HepG2 (cell line): ENCODE measurements around the gene SPACA4. TPM values are rescaled to one million over a fixed set of nuclear protein-coding genes. Genes with fewer than 3 reads are reported as not detected.

Experiments used
- ATAC-seq: fragments of 200-7000 bp; cut with Tn5 transposase; 3 replicates; pipeline ENCODE4 v1.9.1; 2020; ENCODE audit warnings: mild to moderate bottlenecking, moderate library complexity
- BruUV-seq: library from RNA; stranded (reverse); fragments of 400-500 nt; replicated peaks from 2 replicates; lab custom pipeline; 2021; lab: Mats Ljungman, UMichigan
- CTCF ChIA-PET: fragments of 300-600 bp; formaldehyde crosslinking; extraction: SDS; loops from one replicate; lab custom pipeline; 2021; ENCODE audit warnings: low total read pairs, inconsistent platforms, low intra/inter-chr PET ratio; lab: Yijun Ruan, JAX
- POLR2A ChIA-PET: fragments of 350-600 bp; sonication (Branson Sonifier 250); formaldehyde crosslinking; loops from one replicate; lab custom pipeline; 2020; ENCODE audit warnings: antibody characterized with exemption, inconsistent platforms; lab: Yijun Ruan, JAX
- DNase-seq: peaks from one replicate; pipeline ENCODE4 v3.0.0-alpha.2; 2015; ENCODE audit warnings: low spot score
- FAIRE-seq: peaks from 3 replicates; lab custom pipeline; 2011; peaks lifted over from hg19 to GRCh38; lab: Jason Lieb, UNC
- H2AFZ ChIP-seq: one replicate; pipeline ENCODE4 v1.6.1; 2011; ENCODE audit warnings: low read length, inconsistent platforms
- H3K27ac ChIP-seq: fragments of 300-600 bp; 3 replicates; pipeline ENCODE4 v1.8.0; 2011; ENCODE audit warnings: mixed run types, mild to moderate bottlenecking, mixed read lengths, low read length, inconsistent platforms; ENCODE audit not compliant: insufficient read depth; ENCODE audit errors: extremely low read length
- H3K27me3 ChIP-seq, 2 experiments: fragments of 200-600 bp in 1 of 2; 2 replicates in 1 of 2; 3 replicates in 1 of 2; pipeline versions ENCODE4 v1.6.0 to v1.8.0; 2011; ENCODE audit warnings: low read length in 2 of 2, mild to moderate bottlenecking in 2 of 2, moderate library complexity in 2 of 2, inconsistent platforms in 1 of 2; ENCODE audit not compliant: insufficient read depth in 2 of 2, control insufficient read depth in 1 of 2
- H3K36me3 ChIP-seq, 2 experiments: fragments of 200-600 bp in 1 of 2; replicated peaks in 1 of 2; 2 replicates in 1 of 2; 3 replicates in 1 of 2; pipeline versions ENCODE4 v1.5.1 to v1.8.0; 2011; ENCODE audit warnings: low read length in 2 of 2, inconsistent platforms in 1 of 2; ENCODE audit not compliant: insufficient read depth in 2 of 2, control insufficient read depth in 1 of 2
- H3K4me1 ChIP-seq: 2 replicates; pipeline ENCODE4 v1.5.1; 2012; ENCODE audit warnings: low read length, inconsistent platforms; ENCODE audit not compliant: insufficient read depth
- H3K4me2 ChIP-seq: 2 replicates; pipeline ENCODE4 v1.6.0; 2011; ENCODE audit warnings: low read depth, low read length, inconsistent platforms
- H3K4me3 ChIP-seq, 3 experiments: fragments of 200-600 bp in 1 of 3; sonication (generic), shearing (Covaris generic) in 1 of 3; replicated peaks in 1 of 3; 2 replicates each; pipeline ENCODE4 v1.5.1; 2011 to 2016; ENCODE audit warnings: low read length in 3 of 3, inconsistent platforms in 2 of 3, low read depth in 2 of 3, mild to moderate bottlenecking in 2 of 3, control low read depth in 1 of 3, mixed read lengths in 1 of 3; ENCODE audit not compliant: insufficient read depth in 1 of 3
- H3K79me2 ChIP-seq: one replicate; pipeline ENCODE4 v1.6.1; 2011; ENCODE audit warnings: low read length, inconsistent platforms; ENCODE audit not compliant: insufficient read depth
- H3K9ac ChIP-seq: 2 replicates; pipeline ENCODE4 v1.6.0; 2011; ENCODE audit warnings: mild to moderate bottlenecking, low read depth, low read length, inconsistent platforms; ENCODE audit not compliant: insufficient read depth
- H3K9me3 ChIP-seq: 2 replicates; pipeline ENCODE4 v1.5.1; 2012; ENCODE audit warnings: mild to moderate bottlenecking, low read length
- H4K20me1 ChIP-seq: 2 replicates; pipeline ENCODE4 v1.6.0; 2011; ENCODE audit warnings: inconsistent platforms, mild to moderate bottlenecking, low read length, moderate library complexity; ENCODE audit not compliant: insufficient read depth
- FOSL2 ChIP-seq: sonication (generic); formaldehyde crosslinking; IDR thresholded peaks from 2 replicates; pipeline ENCODE4 v1.4.0; 2020; ENCODE audit warnings: missing genetic modification reagents
- HMGXB4 ChIP-seq, 2 experiments: sonication (generic) in 1 of 2; formaldehyde crosslinking in 1 of 2; IDR thresholded peaks; 2 replicates each; pipeline versions ENCODE4 v1.4.0 to v1.6.1; 2018 to 2020; ENCODE audit warnings: missing genetic modification reagents in 2 of 2, borderline replicate concordance in 1 of 2, low read depth in 1 of 2, mild to moderate bottlenecking in 1 of 2, missing biosample characterization in 1 of 2
- ISL2 ChIP-seq: sonication (generic); formaldehyde crosslinking; IDR thresholded peaks from 2 replicates; pipeline ENCODE4 v1.5.0; 2020; ENCODE audit warnings: missing genetic modification reagents
- PITX1 ChIP-seq: sonication (generic); formaldehyde crosslinking; IDR thresholded peaks from 2 replicates; pipeline ENCODE4 v1.5.1; 2020; ENCODE audit warnings: mild to moderate bottlenecking, missing genetic modification reagents
- REL ChIP-seq: sonication (generic); formaldehyde crosslinking; conservative IDR thresholded peaks from 2 replicates; pipeline ENCODE4 v1.8.0; 2022; ENCODE audit warnings: mild to moderate bottlenecking, missing genetic modification reagents, moderate library complexity
- SRSF1 ChIP-seq: fragments of 200-400 bp; formaldehyde crosslinking; optimal IDR thresholded peaks from 2 replicates; pipeline ENCODE3; 2017; ENCODE audit warnings: mild to moderate bottlenecking, low read depth, low read length, moderate library complexity
- TBX2 ChIP-seq: sonication (generic); formaldehyde crosslinking; IDR thresholded peaks from 2 replicates; pipeline ENCODE4 v1.5.0; 2020; ENCODE audit warnings: missing genetic modification reagents, mild to moderate bottlenecking, borderline replicate concordance
- TEAD3 ChIP-seq: optimal IDR thresholded peaks from 2 replicates; pipeline ENCODE3; 2016; ENCODE audit warnings: borderline replicate concordance
- XRCC5 ChIP-seq: fragments of 200-400 bp; formaldehyde crosslinking; optimal IDR thresholded peaks from 2 replicates; pipeline ENCODE3; 2017; ENCODE audit warnings: mild to moderate bottlenecking, low read length
- ZBTB20 ChIP-seq: sonication (generic); formaldehyde crosslinking; IDR thresholded peaks from 2 replicates; pipeline ENCODE4 v1.8.1; 2023; ENCODE audit warnings: missing genetic modification reagents, low read depth, mild to moderate bottlenecking, borderline replicate concordance
- ZNF143 ChIP-seq: sonication (generic); formaldehyde crosslinking; IDR thresholded peaks from 2 replicates; pipeline ENCODE4 v1.4.0; 2020; ENCODE audit warnings: missing genetic modification reagents
- ZNF687 ChIP-seq: sonication (generic); formaldehyde crosslinking; IDR thresholded peaks from 2 replicates; pipeline ENCODE4 v1.5.1; 2020; ENCODE audit warnings: mild to moderate bottlenecking, missing genetic modification reagents, moderate library complexity
- ZNF747 ChIP-seq: sonication (generic); formaldehyde crosslinking; IDR thresholded peaks from 2 replicates; pipeline ENCODE4 v1.8.1; 2023; ENCODE audit warnings: missing genetic modification reagents, mild to moderate bottlenecking, borderline replicate concordance
- WGBS: methylation state at CpG from one replicate; pipeline ENCODE4 v1.1.6; 2017; ENCODE audit warnings: low lambda C conversion rate; 5-methylcytosine and 5-hydroxymethylcytosine counted together
- in situ Hi-C: cut with HindIII; loops from 2 replicates; pipeline ENCODE4 v1.10.0; 2017; ENCODE audit warnings: low pct_unique_long_range_greater_than_20kb; ENCODE audit not compliant: extremely low pct_ligation_motif_present
- intact Hi-C: fragments of 100-400 bp; cut with micrococcal nuclease; formaldehyde crosslinking; loops from one replicate; pipeline ENCODE4 v1.10.0; 2022; ENCODE audit not compliant: unreplicated experiment
- polyA plus RNA-seq, 8 experiments: library from polyadenylated mRNA; depleted of rRNA in 3 of 8; stranded (reverse) in 7 of 8; unstranded in 1 of 8; fragments of >200 nt; fragmentation: Illumina TruSeq in 4 of 8; extraction: Trizol in 4 of 8; gene quantifications; 2 replicates each; pipeline versions ENCODE4 v1.2.1 to v1.2.3, GENCODE V29; 2011 to 2016; ENCODE audit warnings: low read depth in 4 of 8, missing spikeins in 1 of 8, mixed read lengths in 1 of 8; ENCODE audit not compliant: insufficient read depth in 1 of 8
- total RNA-seq, 5 experiments: library from RNA; depleted of rRNA; stranded (reverse); fragments of >200 nt; fragmentation: Illumina TruSeq; extraction: Trizol; gene quantifications; 2 replicates each; pipeline ENCODE4 v1.2.3, GENCODE V29; 2016; ENCODE audit warnings: low read depth in 1 of 5
- TF ChIP-seq, protein P1 (sequence below): sonication (generic); formaldehyde crosslinking; IDR thresholded peaks from 2 replicates; pipeline ENCODE4 v1.8.1; 2023; ENCODE audit warnings: mild to moderate bottlenecking, missing genetic modification reagents, borderline replicate concordance
- TF ChIP-seq, protein P2 (sequence below): sonication (generic); formaldehyde crosslinking; IDR thresholded peaks from 2 replicates; pipeline ENCODE4 v1.5.0; 2020; ENCODE audit warnings: mild to moderate bottlenecking, missing genetic modification reagents, moderate library complexity

The SPACA4 gene
- total and polyA plus RNA-seq, 2 of the 13 experiments (the other 11 are each of a cell fraction or from before 2014, with no cell fraction given) = not detected

DNA sequence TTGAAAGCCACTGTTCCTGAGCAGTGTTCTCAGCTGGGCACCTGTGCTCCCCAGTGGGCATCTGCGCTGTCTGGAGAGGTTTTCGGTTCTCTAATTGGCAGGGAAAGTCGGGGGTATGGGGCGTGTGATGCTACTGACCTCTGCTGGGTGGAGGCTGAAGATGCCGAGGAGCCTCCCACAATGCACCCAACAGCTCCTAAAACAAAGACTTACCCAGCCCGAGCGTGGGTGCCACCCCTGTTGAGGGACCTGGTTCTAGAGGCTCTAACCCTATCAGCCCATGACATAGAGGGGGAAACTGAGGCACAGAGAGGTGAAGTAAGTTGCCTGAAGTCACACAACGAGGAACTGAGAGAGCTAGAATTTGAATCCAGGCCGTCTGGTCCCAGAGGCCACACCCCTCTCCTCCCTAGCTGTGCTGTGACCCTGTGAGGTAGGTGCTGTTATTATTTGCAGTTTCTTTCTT, 2.3 kb downstream of the SPACA4 start:
- H3K9me3 ChIP-seq = no peaks in the 10 kb centered on the region
- FAIRE-seq (peak; percentile 61), ATAC-seq (peak; percentile 52), DNase-seq (peak; percentile 42)
- H3K79me2 ChIP-seq = no peaks in the 10 kb centered on the region
- peak overlapping the region in 1 of 3 experiments; percentile 56; a peak in 2 of 6 replicates for H3K4me3 ChIP-seq
- H2AFZ ChIP-seq = peak overlapping the region; percentile 96
- no peak overlapping the region; the same call in 1 of the 2 replicates for H3K9ac ChIP-seq
- H3K27ac ChIP-seq = no peak overlapping the region
- peaks cover 21% of the 10 kb centered on the region for H3K4me1 ChIP-seq
- ChIA-PET POLR2A (interaction anchor here (0.7 to 1.8 kb wide), 8 partner anchors 8 to 218 kb away, joined by 3 to 28 read pairs (median 3); partner anchors contain the start of genes KDELR1, RPL18 and SPHK2), CTCF (interaction anchor here (0.7 to 2.1 kb wide), 4 partner anchors 18 to 288 kb away, joined by 3 to 10 read pairs (median 4); no protein-coding TSS in a partner anchor)
- 8% methylated on average over 6 of the region's 9 CpGs for WGBS
- no peaks in the 10 kb centered on the region for H3K36me3 ChIP-seq
- peak overlapping the region; percentile 86 for H3K4me2 ChIP-seq
- intact Hi-C loops (no loop called here), in situ Hi-C loops (no loop called here)
- H3K27me3 ChIP-seq = no peaks in the 10 kb centered on the region; a peak in 1 of 5 replicates
- no peaks in the 10 kb centered on the region for H4K20me1 ChIP-seq
- no TSS peak for BruUV-seq
- TF ChIP-seq SRSF1 (no peak), XRCC5 (peak; percentile 53), TEAD3 (CRISPR knock-in tag) (peak; percentile 62), HMGXB4 (CRISPR knock-in tag; IDR thresholded peaks at IDR 0.05; ENCODE audit: borderline replicate concordance in 1 of 2, low read depth in 1 of 2) (0 out of 4 replicates have a peak, but pooled peaks of 1 of the 2 experiments have one; percentile 36), ZNF687 (CRISPR knock-in tag) (peak; percentile 44), REL (CRISPR knock-in tag) (no peak), TBX2 (CRISPR knock-in tag) (peak; percentile 41; the same call in 1 of the 2 replicates), ZNF143 (CRISPR knock-in tag) (peak; percentile 49; the same call in 1 of the 2 replicates), PITX1 (CRISPR knock-in tag) (0 out of 2 replicates have a peak, but pooled peaks have one; percentile 28), FOSL2 (0 out of 2 replicates have a peak, but pooled peaks have one; percentile 15), ZNF747 (CRISPR knock-in tag) (peak; percentile 29; the same call in 1 of the 2 replicates), ZBTB20 (peak; percentile 20; the same call in 1 of the 2 replicates), ISL2 (CRISPR knock-in tag) (no peak)
- TF ChIP-seq, protein P1, sequence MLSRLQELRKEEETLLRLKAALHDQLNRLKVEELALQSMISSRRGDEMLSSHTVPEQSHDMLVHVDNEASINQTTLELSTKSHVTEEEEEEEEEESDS (CRISPR knock-in tag) = peak; percentile 30; the same call in 1 of the 2 replicates
- TF ChIP-seq, protein P2, sequence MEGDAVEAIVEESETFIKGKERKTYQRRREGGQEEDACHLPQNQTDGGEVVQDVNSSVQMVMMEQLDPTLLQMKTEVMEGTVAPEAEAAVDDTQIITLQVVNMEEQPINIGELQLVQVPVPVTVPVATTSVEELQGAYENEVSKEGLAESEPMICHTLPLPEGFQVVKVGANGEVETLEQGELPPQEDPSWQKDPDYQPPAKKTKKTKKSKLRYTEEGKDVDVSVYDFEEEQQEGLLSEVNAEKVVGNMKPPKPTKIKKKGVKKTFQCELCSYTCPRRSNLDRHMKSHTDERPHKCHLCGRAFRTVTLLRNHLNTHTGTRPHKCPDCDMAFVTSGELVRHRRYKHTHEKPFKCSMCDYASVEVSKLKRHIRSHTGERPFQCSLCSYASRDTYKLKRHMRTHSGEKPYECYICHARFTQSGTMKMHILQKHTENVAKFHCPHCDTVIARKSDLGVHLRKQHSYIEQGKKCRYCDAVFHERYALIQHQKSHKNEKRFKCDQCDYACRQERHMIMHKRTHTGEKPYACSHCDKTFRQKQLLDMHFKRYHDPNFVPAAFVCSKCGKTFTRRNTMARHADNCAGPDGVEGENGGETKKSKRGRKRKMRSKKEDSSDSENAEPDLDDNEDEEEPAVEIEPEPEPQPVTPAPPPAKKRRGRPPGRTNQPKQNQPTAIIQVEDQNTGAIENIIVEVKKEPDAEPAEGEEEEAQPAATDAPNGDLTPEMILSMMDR = peak; percentile 89
